ENCODE measurements around the gene IYD.

DNA sequence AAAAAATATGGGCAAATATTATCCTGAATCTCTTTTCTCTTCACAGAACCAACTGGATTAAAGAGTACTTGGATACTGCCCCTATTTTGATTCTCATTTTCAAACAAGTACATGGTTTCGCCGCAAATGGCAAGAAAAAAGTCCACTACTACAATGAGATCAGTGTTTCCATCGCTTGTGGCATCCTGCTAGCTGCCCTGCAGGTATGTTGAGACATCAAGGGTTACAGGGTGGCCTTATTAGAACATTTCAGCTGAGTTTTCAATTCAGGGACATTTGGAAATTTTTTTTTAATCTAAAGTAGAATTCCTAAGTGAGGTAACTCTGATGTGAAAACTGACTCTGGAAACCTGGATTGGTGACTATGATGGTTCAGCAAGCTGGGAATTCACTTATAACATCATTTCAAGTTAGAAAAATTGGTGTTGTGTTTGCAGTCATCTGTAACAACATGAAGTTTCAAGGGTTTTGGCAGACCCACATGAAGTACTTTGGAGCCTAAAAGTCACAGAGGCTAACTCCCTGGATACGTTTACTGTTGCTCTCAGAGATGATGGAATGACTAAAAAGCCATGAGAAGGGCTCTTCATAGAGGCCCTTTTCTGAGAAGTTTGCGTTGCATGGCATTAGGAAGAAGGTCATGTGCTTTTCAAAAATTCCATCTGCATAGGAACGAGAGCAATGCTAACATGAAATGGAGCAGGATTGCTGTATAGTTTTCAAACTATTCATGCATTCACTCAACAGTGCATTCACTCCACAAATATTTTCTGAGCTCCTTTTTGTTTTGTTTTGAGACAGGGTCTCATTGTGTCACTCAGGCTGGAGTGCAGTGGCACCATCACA is 25.5 kb downstream of the IYD start:
- TF ChIP-seq, protein P1, sequence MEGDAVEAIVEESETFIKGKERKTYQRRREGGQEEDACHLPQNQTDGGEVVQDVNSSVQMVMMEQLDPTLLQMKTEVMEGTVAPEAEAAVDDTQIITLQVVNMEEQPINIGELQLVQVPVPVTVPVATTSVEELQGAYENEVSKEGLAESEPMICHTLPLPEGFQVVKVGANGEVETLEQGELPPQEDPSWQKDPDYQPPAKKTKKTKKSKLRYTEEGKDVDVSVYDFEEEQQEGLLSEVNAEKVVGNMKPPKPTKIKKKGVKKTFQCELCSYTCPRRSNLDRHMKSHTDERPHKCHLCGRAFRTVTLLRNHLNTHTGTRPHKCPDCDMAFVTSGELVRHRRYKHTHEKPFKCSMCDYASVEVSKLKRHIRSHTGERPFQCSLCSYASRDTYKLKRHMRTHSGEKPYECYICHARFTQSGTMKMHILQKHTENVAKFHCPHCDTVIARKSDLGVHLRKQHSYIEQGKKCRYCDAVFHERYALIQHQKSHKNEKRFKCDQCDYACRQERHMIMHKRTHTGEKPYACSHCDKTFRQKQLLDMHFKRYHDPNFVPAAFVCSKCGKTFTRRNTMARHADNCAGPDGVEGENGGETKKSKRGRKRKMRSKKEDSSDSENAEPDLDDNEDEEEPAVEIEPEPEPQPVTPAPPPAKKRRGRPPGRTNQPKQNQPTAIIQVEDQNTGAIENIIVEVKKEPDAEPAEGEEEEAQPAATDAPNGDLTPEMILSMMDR (IDR thresholded peaks at IDR 0.05), result no peak
- TF ChIP-seq POLR2A (IDR thresholded peaks at IDR 0.05), result no peak
